Fibroblast of skin of right quadriceps (primary cell): ENCODE measurements around the gene LASP1NB.
"Not testable (repeated sequence)": the region's sequence is repeated elsewhere in the genome, so short reads cannot be mapped to it uniquely, and the experiment has no call there.

Source experiments
- DNase-seq: peaks from one replicate; pipeline ENCODE4 v3.0.0-alpha.2; 2013

LASP1NB gene

DNA sequence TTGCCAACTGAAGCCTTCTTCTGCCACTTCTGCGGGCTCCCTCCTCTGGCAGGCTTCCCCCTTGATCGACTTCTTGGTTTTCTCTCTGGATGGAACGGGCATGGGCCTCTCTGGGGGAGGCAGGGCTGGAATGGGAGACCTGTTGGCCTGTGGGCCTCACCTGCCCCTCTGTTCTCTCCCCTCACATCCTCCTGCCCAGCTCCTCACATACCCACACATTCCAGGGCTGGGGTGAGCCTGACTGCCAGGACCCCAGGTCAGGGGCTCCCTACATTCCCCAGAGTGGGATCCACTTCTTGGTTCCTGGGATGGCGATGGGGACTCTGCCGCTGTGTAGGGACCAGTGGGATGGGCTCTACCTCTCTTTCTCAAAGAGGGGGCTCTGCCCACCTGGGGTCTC, 6.5 kb upstream of the LASP1NB start:
- no peak for DNase-seq

DNA sequence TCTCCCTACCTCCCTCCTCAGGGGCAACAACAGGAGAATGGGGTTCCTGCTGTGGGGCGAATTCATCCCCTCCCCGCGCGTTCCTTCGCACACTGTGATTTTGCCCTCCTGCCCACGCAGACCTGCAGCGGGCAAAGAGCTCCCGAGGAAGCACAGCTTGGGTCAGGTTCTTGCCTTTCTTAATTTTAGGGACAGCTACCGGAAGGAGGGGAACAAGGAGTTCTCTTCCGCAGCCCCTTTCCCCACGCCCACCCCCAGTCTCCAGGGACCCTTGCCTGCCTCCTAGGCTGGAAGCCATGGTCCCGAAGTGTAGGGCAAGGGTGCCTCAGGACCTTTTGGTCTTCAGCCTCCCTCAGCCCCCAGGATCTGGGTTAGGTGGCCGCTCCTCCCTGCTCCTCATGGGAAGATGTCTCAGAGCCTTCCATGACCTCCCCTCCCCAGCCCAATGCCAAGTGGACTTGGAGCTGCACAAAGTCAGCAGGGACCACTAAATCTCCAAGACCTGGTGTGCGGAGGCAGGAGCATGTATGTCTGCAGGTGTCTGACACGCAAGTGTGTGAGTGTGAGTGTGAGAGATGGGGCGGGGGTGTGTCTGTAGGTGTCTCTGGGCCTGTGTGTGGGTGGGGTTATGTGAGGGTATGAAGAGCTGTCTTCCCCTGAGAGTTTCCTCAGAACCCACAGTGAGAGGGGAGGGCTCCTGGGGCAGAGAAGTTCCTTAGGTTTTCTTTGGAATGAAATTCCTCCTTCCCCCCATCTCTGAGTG, 5.9 kb upstream of the LASP1NB start:
- no peak for DNase-seq

DNA sequence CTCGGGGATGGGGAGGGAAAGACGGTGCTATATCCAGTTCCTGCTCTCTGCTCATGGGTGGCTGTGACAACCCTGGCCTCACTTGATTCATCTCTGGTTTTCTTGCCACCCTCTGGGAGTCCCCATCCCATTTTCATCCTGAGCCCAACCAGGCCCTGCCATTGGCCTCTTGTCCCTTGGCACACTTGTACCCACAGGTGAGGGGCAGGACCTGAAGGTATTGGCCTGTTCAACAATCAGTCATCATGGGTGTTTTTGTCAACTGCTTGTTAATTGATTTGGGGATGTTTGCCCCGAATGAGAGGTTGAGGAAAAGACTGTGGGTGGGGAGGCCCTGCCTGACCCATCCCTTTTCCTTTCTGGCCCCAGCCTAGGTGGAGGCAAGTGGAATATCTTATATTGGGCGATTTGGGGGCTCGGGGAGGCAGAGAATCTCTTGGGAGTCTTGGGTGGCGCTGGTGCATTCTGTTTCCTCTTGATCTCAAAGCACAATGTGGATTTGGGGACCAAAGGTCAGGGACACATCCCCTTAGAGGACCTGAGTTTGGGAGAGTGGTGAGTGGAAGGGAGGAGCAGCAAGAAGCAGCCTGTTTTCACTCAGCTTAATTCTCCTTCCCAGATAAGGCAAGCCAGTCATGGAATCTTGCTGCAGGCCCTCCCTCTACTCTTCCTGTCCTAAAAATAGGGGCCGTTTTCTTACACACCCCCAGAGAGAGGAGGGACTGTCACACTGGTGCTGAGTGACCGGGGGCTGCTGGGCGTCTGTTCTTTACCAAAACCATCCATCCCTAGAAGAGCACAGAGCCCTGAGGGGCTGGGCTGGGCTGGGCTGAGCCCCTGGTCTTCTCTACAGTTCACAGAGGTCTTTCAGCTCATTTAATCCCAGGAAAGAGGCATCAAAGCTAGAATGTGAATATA, 4.8 kb upstream of the LASP1NB start:
- DNase-seq: no peak

DNA sequence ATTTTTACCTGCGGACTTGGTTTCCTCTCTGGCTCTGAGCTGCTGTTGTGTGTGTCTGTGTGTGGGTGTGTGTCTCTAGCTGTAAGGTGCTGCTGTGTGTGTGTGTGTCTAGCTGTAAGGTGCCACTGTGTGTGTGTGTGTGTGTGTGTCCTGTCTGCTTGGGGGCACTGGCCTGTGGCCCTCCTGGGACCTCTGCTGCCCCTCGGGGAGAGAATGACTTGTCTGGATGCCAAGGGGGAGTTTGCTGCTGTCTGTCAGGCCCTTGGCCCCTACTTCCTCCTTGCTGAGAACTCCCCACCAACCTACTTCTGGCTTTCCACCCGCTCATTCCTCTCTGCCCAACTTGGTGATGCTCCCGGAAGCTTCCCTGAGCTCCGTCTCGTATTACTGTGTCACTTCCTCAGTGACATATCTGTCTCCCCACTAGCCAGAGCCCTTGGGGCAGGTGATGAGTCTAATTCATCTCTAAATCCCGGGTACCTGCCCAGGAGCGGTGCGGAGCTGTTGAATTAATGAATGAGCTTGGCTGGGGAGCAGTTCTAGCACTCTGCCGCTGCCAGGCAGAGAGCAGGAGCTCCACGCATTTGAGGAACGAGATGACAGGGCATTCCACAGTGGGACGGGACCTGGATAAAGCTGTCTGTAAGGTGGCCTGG, 3.5 kb upstream of the LASP1NB start:
- no peak for DNase-seq

DNA sequence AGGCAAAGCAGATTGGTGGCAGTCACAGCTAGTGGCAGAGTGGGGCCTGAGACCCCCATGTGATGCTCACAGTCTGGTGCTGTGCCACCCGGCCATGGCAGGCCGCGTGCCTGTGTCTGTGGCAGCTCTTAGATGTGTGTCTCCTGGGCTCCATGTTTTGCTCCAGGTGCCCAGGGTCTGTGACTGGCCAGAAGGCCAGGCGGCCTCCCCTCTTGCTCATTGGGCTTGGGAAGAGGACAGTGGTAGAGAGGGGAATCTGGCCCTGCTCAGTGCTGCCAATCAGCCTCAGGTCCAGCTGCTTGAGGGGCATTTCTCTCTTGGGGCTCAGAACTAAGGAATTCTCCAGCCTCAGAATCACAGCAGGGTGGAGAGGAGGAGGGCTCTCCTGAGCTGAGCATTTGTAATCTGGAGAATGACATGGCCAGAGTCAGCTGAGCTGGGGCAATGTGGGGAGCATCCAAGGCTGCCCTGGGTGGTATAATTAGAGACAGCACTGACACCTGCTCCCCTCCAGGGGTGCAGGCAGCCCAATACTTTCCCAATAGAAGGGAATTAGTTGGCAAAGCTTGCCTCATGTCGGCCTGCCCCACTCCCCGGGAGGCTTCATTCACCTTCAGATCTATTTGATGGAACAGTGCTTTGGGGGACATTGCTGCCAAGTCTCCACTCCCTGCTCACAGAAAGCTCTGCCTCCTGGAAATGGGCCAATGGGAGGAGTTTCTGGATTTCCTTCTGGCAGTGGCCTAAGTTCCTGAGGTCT, 2.7 kb upstream of the LASP1NB start:
- DNase-seq: peak; percentile 76

DNA sequence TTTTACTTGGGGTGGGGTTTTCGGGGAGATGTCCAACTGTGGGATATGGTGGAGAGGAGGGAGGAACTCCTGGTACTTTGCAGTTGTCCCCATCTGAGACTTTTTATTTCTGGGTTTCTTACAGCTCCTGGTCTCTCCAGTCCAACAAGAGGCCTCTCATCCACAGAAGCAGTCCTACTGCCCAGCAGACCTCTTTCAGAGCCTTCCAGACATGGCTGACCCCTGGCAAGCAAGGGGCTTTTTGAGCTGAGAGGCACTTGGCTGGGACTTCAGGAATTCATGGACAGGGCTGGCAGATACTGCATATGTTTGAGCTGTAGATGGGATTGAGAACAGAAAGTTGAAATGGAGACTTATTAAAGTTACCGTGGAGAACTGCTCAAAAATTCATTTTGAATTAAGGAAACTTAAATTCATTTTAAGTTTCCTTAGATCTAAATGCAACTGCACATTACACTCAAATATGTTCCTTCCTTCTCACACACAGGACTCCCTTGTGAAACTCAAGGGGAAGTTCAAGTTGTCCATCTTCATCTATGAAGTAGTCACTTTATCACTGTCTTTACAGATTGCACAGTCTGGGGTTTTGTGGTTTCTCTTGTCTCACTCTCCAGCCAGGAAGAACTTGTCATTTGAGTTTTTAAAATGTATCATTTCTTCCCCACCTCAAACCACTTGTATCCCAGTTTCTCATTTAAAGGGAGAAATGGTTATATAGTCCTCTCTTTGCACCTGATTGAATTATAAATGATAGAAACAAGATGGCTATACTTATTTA, 1.1 kb downstream of the LASP1NB start:
- no peak for DNase-seq

DNA sequence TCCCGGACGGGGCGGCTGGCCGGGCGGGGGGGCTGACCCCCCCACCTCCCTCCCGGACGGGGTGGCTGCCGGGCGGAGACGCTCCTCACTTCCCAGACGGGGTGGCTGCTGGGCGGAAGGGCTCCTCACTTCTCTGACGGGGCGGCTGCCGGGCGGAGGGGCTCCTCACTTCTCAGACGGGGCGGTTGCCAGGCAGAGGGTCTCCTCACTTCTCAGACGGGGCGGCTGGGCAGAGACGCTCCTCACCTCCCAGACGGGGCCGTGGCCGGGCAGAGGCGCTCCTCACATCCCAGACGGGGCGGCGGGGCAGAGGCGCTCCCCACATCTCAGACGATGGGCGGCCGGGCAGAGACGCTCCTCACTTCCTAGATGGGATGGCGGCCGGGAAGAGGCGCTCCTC, 5.4 kb downstream of the LASP1NB start:
- not testable (repeated sequence) for DNase-seq

DNA sequence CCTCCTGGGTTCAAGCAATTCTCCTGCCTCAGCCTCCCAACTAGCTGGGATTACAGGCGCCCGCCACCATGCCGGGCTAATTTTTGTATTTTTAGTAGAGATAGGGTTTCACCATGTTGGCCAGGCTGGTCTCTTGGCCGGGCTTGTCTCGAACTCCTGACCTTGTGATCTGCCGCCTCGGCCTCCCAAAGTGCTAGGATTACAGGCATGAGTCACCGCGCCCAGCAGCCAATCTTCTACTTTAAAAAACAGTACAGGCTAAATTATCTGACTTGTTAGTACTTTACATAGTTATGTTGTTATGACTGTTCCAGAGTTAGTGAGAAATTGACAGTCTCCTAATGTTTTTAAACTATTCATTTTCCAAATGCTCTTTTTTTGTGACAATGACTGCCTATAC, 8.5 kb downstream of the LASP1NB start:
- not testable (repeated sequence) for DNase-seq

DNA sequence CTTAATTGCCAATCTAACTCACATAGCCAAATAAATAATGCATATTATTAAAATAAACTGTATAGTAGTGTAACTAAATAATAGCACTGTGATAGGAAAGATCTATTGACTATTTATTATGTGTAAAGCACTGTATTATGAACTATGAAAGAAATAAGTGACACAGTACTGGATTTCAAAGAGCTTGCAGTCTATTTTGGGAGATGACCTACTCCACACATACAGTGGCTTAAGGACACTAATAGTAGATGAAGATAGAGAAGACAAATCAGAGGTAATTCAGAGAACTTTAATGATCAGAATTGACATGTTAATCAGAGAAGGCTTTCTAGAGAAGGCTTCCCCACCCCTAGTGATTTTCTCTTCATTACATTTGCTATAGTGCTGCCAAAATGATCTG, 14.6 kb downstream of the LASP1NB start:
- no peak for DNase-seq

DNA sequence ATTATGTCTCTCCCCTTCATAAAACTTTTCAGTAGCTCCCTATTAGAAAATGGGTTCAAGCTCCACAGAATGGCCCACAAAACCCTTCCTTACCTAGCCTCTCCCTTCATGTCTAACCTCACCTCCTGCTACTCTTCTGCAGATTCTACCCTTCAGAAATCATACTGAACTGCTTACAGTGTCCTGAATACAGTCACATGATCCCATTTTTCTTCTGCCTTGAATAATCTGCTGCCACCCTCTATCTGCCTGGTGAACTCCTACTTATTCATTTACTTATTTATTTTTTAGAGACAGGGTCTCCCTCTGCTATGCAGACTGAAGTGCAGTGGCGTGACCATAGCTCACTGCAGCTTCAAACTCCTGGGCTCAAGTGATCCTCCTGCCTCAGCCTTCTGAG, 15.0 kb downstream of the LASP1NB start:
- DNase-seq: no peak

DNA sequence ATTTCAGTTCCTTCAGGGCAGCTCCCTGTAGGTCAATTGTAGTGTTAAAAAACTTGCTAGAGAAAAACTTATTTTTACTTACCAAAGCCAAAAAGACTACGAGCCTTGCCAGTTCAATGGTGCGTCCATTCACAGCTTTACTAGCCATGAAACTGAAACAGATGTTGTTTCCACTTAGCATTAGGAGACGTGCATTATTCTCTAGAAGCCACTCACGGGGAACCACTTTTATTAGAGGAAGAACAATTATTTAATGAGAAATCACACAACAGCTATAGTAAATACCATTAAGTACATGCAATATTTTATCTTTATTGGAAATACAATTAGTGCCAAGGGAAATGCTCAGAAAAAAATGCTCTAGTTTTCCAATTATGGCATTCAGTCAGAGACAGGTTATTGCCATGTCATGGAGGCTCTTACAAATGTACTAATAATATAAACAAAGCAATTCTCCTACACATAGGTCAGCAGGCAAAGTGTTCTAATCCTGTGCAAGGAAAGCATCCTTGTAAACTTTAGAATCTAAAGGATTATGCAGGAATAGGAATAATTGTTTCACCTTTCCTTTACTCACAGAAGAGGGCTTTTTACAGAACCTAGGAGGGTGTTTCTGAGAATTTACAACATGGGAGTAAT, 17.4 kb downstream of the LASP1NB start:
- no peak for DNase-seq

DNA sequence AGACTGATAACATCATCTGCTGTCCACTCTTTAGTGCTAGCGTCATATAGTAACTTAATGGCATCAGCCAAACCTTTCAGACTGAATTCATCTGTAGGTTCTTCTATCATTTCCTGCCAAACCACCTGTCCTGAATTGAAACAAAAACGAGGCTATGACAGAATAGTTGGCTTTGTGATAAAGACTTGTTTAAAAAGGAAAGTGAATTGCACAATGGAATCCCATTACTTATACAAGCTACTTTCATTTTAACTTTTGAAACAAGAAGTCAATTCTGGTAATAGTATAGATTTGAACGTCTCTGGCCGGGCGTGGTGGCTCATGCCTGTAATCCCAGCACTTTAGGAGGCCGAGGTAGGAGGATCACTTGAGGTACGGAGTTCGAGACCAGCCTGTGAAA, 18.2 kb downstream of the LASP1NB start:
- DNase-seq: no peak

DNA sequence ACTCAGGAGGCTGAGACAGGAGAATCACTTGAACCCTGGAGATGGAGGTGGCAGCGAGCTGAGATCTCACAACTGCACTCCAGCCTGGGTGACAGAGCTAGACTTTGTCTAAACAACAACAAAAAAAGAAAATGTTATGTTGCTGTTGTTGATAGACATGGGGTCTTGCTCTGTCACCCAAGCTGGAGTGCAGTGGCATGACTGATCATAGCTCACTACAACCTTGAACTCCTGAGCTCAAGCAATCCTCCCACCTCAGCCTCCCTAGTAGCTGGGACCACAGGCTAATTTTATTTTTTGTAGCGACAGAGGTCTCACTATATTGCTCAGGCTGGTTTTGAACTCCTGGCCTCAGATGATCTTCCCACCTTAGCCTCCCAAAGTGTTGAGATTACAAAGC, 21.8 kb downstream of the LASP1NB start:
- DNase-seq: no peak

DNA sequence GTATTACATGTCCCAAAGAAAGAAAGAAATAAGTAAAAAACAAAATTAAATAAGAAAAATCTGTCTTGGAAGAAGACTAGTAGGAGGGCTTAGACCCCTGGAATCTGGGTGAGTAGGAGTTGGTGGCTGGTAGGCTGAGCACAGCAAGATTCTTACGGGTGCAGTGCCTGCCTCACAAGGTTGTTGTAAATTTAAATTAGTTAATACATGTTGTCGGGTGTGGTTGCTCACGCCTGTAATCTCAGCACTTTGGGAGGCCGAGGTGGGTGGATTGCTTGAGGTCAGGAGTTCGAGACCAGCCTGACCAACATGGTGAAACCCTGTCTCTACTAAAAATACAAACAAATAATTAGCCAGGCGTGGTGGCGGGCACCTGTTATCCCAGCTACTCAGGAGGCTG, 28.4 kb downstream of the LASP1NB start:
- not testable (repeated sequence) for DNase-seq

DNA sequence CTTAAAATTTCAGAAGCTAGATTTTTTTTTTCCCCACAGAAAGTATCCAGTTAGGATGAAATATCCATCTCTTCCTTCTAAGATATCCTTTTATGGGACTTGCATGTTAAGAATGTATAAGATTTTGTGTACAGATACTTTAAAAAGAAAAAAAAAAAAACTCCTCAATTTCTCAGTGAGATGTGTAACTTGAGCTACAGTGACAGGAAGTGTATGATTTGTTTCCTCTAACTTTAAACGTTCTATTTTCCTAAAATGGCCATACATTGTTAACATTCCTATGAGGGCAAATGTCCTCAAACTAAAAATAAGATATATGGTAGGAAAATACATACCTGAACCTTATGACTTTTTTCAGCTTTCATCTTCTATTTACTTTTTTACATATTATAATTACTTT, 32.9 kb downstream of the LASP1NB start:
- peak; percentile 78 for DNase-seq

DNA sequence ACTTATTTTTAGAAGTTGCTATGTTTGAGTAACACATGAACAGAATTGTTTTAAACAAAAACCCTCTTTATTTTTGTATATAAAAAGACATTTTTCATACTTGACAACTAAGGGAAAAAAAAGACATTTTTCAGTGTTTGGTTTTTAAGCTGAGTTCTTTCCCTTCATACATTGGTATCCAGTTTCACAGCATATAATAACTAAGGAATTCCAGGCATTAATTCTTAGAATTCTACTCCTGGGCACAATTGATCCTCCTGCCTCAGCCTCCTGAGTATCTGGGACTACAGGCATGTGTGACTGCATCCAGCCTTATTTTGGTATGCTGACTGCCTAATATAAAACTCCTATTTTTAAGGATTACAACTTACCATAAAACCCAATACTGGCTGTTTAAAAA, 33.3 kb downstream of the LASP1NB start:
- DNase-seq: peak; percentile 87

DNA sequence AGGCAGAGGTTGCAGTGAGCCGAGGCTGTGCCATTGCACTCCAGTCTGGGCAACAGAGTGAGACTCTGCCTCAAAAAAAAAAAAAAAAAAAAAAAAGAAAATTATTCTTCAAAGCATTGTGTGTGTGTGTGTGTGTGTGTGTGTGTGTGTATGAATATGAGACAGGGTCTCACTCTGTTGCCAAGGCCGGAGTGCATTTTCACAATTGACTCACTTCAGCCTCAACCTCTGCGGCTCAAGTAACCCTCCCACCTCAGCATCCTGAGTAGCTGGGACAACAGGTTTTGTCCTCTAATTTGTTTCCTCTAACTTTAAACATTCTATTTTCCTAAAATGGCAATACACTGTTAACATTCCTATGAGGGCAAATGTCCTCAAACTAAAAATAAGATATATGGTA, 34.1 kb downstream of the LASP1NB start:
- no peak for DNase-seq

DNA sequence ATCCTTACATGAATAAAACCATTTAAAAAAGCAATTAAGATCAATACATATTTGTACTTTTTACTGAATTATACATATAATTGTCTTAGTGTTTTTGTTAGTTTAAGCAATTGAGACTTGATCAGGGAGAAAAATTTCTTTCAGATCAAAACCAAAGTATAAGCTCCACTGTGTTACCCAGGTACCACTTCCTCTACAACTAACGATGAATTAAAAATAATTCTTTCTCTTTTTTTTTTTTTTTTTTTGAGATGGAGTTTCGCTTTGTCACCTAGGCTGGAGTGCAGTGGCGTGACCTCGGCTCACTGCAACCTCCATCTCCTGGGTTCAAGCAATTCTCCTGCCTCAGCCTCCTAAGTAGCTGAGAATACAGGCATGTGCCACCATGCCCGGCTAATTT, 35.0 kb downstream of the LASP1NB start:
- no peak for DNase-seq

DNA sequence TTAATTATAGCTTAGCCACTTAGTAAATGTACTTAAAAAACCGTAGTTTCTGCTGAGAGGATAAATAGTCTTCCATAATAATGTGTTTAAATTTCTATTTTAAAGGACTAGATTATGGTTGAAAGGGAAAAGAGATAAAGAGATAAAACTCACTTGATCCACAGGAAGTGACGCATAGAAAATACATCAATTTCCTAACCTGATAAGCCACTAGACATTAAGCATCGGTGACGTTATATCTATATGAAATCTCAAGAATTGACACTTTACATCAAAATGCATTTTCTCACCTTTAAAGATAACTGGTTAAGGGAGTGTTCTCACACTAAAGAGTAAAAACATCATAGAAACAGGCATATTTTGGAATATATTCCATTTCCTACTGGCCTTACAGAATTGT, 36.0 kb downstream of the LASP1NB start:
- DNase-seq: no peak

DNA sequence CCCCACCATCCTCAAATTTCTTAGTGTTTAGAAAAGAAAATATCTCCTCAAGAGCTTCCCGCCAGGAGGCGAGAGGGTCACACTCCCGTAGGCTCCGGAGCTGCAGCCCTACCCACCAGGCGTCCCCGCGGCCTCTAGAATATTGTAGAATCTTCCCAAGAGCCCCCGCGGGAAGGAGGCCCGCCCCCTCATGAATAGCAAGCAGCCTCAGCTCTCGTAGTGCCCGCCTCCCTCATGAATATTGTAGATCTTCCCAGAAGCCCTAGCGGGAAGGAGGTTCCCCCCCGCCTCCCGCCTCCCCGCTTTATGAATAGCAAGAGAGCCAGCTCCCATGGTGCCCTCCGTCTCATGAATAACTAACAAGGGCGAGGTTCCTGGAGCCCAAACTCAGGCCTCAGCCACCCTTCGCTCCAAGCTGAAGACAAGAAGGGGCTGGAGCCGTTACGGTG, 41.9 kb downstream of the LASP1NB start, which contains the start of gene FBXO47:
TSS of gene FBXO47 (minus strand) at position 114 of the 449 bp plus-strand sequence. CDS start 4,378 bp downstream, outside the sequence.
- DNase-seq: peak; percentile 84

DNA sequence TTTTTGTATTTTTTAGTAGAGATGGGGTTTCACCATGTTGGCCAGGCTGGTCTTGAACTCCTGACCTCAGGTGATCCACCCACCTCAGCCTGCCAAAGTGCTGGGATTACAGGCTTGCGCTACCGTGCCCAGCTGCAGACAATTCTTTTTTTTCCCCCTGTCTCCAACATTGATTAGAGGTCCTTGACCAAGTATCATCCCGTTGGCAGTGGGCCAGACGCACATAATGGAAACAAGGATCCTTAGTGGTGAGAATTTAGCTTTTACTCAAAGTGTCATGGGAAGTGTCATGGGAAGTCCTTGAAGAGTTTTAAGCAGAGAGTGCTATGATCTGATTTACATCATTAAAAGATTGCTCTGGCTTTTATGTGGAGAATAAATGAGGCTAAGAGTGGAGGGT, 43.9 kb downstream of the LASP1NB start:
- no peak for DNase-seq
